ENCODE data around the gene DUOX1.
A peak's percentile ranks its signal among the peaks of the same experiment; 100 is the strongest.

Gene DUOX1

GRCh38 chr15:45114076-45114750 lies 15.6 kb upstream of the DUOX1 start, which contains the start of the genes DUOX2 and DUOXA2:
Gene DUOX2 (minus strand): TSS chr15:45114172. CDS start chr15:45113411, 761 bp downstream.
Gene DUOXA2 (plus strand): TSS chr15:45114326. CDS start chr15:45114606, 280 bp downstream.
- H3K4me1 ChIP-seq (ENCODE audit: control insufficient read depth in 2 of 2, insufficient read depth in 2 of 2, low read length in 2 of 2) = peaks cover 15 to 18% of the 10 kb centered on the region in 2 donors
- peaks cover 51 to 65% of the 10 kb centered on the region in 2 donors for H3K27me3 ChIP-seq (ENCODE audit: control insufficient read depth in 2 of 2, insufficient read depth in 2 of 2, low read length in 2 of 2)
- no peak within 1 kb of the TSS for H3K27ac ChIP-seq (ENCODE audit: low read depth in 2 of 2, low read length in 2 of 2)
- no peak within 1 kb of the TSS for H3K9ac ChIP-seq (ENCODE audit: low read depth in 1 of 2, low read length in 2 of 2)
- no peaks in the 10 kb centered on the region for H3K36me3 ChIP-seq (ENCODE audit: control insufficient read depth in 2 of 2, insufficient read depth in 2 of 2, low read length in 2 of 2)
- peak within 1 kb of the TSS in 1 of 2 donors; percentile 37 for H3K4me3 ChIP-seq (ENCODE audit: low read length in 2 of 2)
- no peaks in the 10 kb centered on the region for H3K9me3 ChIP-seq (ENCODE audit: control insufficient read depth in 2 of 2, low read length in 2 of 2)

- Histone ChIP-seq H3K9me3 (ENCODE audit: control insufficient read depth in 2 of 2, low read length in 2 of 2) (no peaks in the 10 kb centered on the region), H3K27me3 (ENCODE audit: control insufficient read depth in 2 of 2, insufficient read depth in 2 of 2, low read length in 2 of 2) (peaks cover 51 to 64% of the 10 kb centered on the region in 2 donors), H3K9ac (ENCODE audit: low read depth in 1 of 2, low read length in 2 of 2) (no peak overlapping the region), H3K4me3 (ENCODE audit: low read length in 2 of 2) (no peak overlapping the region), H3K36me3 (ENCODE audit: control insufficient read depth in 2 of 2, insufficient read depth in 2 of 2, low read length in 2 of 2) (no peaks in the 10 kb centered on the region), H3K4me1 (ENCODE audit: control insufficient read depth in 2 of 2, insufficient read depth in 2 of 2, low read length in 2 of 2) (peaks cover 15 to 18% of the 10 kb centered on the region in 2 donors), H3K27ac (ENCODE audit: low read depth in 2 of 2, low read length in 2 of 2) (no peak overlapping the region)
Observed at GRCh38 chr15:45114751-45115085, 15.1 kb upstream of the DUOX1 start.

- Histone ChIP-seq H3K9ac (ENCODE audit: low read depth in 1 of 2, low read length in 2 of 2) (no peak overlapping the region), H3K36me3 (ENCODE audit: control insufficient read depth in 2 of 2, insufficient read depth in 2 of 2, low read length in 2 of 2) (no peaks in the 10 kb centered on the region), H3K9me3 (ENCODE audit: control insufficient read depth in 2 of 2, low read length in 2 of 2) (no peaks in the 10 kb centered on the region), H3K4me3 (ENCODE audit: low read length in 2 of 2) (no peak overlapping the region), H3K4me1 (ENCODE audit: control insufficient read depth in 2 of 2, insufficient read depth in 2 of 2, low read length in 2 of 2) (peaks cover 15 to 18% of the 10 kb centered on the region in 2 donors), H3K27me3 (ENCODE audit: control insufficient read depth in 2 of 2, insufficient read depth in 2 of 2, low read length in 2 of 2) (peaks cover 51 to 58% of the 10 kb centered on the region in 2 donors), H3K27ac (ENCODE audit: low read depth in 2 of 2, low read length in 2 of 2) (no peak overlapping the region)
Observed at GRCh38 chr15:45115312-45115820, 14.4 kb upstream of the DUOX1 start.

- Histone ChIP-seq H3K36me3 (ENCODE audit: control insufficient read depth in 2 of 2, insufficient read depth in 2 of 2, low read length in 2 of 2) (no peaks in the 10 kb centered on the region), H3K4me3 (ENCODE audit: low read length in 2 of 2) (no peak overlapping the region), H3K9me3 (ENCODE audit: control insufficient read depth in 2 of 2, low read length in 2 of 2) (no peaks in the 10 kb centered on the region), H3K4me1 (ENCODE audit: control insufficient read depth in 2 of 2, insufficient read depth in 2 of 2, low read length in 2 of 2) (peaks cover 15 to 18% of the 10 kb centered on the region in 2 donors), H3K9ac (ENCODE audit: low read depth in 1 of 2, low read length in 2 of 2) (no peak overlapping the region), H3K27ac (ENCODE audit: low read depth in 2 of 2, low read length in 2 of 2) (no peak overlapping the region), H3K27me3 (ENCODE audit: control insufficient read depth in 2 of 2, insufficient read depth in 2 of 2, low read length in 2 of 2) (peaks cover 51 to 58% of the 10 kb centered on the region in 2 donors)
Observed at GRCh38 chr15:45116006-45116481, 13.8 kb upstream of the DUOX1 start.

GRCh38 chr15:45116482-45117307 lies 13.1 kb upstream of the DUOX1 start:
- H3K4me3 ChIP-seq (ENCODE audit: low read length in 2 of 2) = no peak overlapping the region
- peaks cover 15 to 18% of the 10 kb centered on the region in 2 donors for H3K4me1 ChIP-seq (ENCODE audit: control insufficient read depth in 2 of 2, insufficient read depth in 2 of 2, low read length in 2 of 2)

GRCh38 chr15:45117308-45118130 lies 12.3 kb upstream of the DUOX1 start:
- peaks cover 42 to 49% of the 10 kb centered on the region in 2 donors for H3K27me3 ChIP-seq (ENCODE audit: control insufficient read depth in 2 of 2, insufficient read depth in 2 of 2, low read length in 2 of 2)
- no peaks in the 10 kb centered on the region for H3K9me3 ChIP-seq (ENCODE audit: control insufficient read depth in 2 of 2, low read length in 2 of 2)
- H3K27ac ChIP-seq (ENCODE audit: low read depth in 2 of 2, low read length in 2 of 2) = no peak overlapping the region
- H3K9ac ChIP-seq (ENCODE audit: low read depth in 1 of 2, low read length in 2 of 2) = no peak overlapping the region
- no peaks in the 10 kb centered on the region for H3K36me3 ChIP-seq (ENCODE audit: control insufficient read depth in 2 of 2, insufficient read depth in 2 of 2, low read length in 2 of 2)
- H3K4me1 ChIP-seq (ENCODE audit: control insufficient read depth in 2 of 2, insufficient read depth in 2 of 2, low read length in 2 of 2) = peaks cover 15 to 17% of the 10 kb centered on the region in 2 donors
- H3K4me3 ChIP-seq (ENCODE audit: low read length in 2 of 2) = peak overlapping the region in 1 of 2 donors; percentile 26

More at GRCh38 chr15:45116482-45117307, 13.1 kb upstream of the DUOX1 start:
- Histone ChIP-seq H3K9me3 (ENCODE audit: control insufficient read depth in 2 of 2, low read length in 2 of 2) (no peaks in the 10 kb centered on the region), H3K9ac (ENCODE audit: low read depth in 1 of 2, low read length in 2 of 2) (no peak overlapping the region), H3K36me3 (ENCODE audit: control insufficient read depth in 2 of 2, insufficient read depth in 2 of 2, low read length in 2 of 2) (no peaks in the 10 kb centered on the region), H3K27me3 (ENCODE audit: control insufficient read depth in 2 of 2, insufficient read depth in 2 of 2, low read length in 2 of 2) (peaks cover 50 to 57% of the 10 kb centered on the region in 2 donors), H3K27ac (ENCODE audit: low read depth in 2 of 2, low read length in 2 of 2) (no peak overlapping the region)

GRCh38 chr15:45118131-45118588 lies 11.6 kb upstream of the DUOX1 start:
- Histone ChIP-seq H3K36me3 (ENCODE audit: control insufficient read depth in 2 of 2, insufficient read depth in 2 of 2, low read length in 2 of 2) (no peaks in the 10 kb centered on the region), H3K9ac (ENCODE audit: low read depth in 1 of 2, low read length in 2 of 2) (no peak overlapping the region), H3K4me3 (ENCODE audit: low read length in 2 of 2) (peak overlapping the region in 1 of 2 donors; percentile 26), H3K27me3 (ENCODE audit: control insufficient read depth in 2 of 2, insufficient read depth in 2 of 2, low read length in 2 of 2) (peaks cover 37 to 42% of the 10 kb centered on the region in 2 donors), H3K9me3 (ENCODE audit: control insufficient read depth in 2 of 2, low read length in 2 of 2) (no peaks in the 10 kb centered on the region), H3K27ac (ENCODE audit: low read depth in 2 of 2, low read length in 2 of 2) (no peak overlapping the region), H3K4me1 (ENCODE audit: control insufficient read depth in 2 of 2, insufficient read depth in 2 of 2, low read length in 2 of 2) (peaks cover 12% of the 10 kb centered on the region in 2 donors)

- Histone ChIP-seq H3K4me3 (ENCODE audit: low read length in 2 of 2) (no peak overlapping the region), H3K27ac (ENCODE audit: low read depth in 2 of 2, low read length in 2 of 2) (no peak overlapping the region), H3K27me3 (ENCODE audit: control insufficient read depth in 2 of 2, insufficient read depth in 2 of 2, low read length in 2 of 2) (peaks cover 29 to 34% of the 10 kb centered on the region in 2 donors), H3K36me3 (ENCODE audit: control insufficient read depth in 2 of 2, insufficient read depth in 2 of 2, low read length in 2 of 2) (no peaks in the 10 kb centered on the region), H3K9ac (ENCODE audit: low read depth in 1 of 2, low read length in 2 of 2) (no peak overlapping the region), H3K9me3 (ENCODE audit: control insufficient read depth in 2 of 2, low read length in 2 of 2) (no peaks in the 10 kb centered on the region), H3K4me1 (ENCODE audit: control insufficient read depth in 2 of 2, insufficient read depth in 2 of 2, low read length in 2 of 2) (peaks cover 5 to 8% of the 10 kb centered on the region in 2 donors)
Observed at GRCh38 chr15:45118996-45119395, 10.8 kb upstream of the DUOX1 start.

GRCh38 chr15:45120081-45120972 lies 9.5 kb upstream of the DUOX1 start:
- H3K9ac ChIP-seq (ENCODE audit: low read depth in 1 of 2, low read length in 2 of 2) = no peak overlapping the region
- H3K27me3 ChIP-seq (ENCODE audit: control insufficient read depth in 2 of 2, insufficient read depth in 2 of 2, low read length in 2 of 2) = peaks cover 21 to 23% of the 10 kb centered on the region in 2 donors

More at GRCh38 chr15:45120081-45120972, 9.5 kb upstream of the DUOX1 start:
- H3K4me3 ChIP-seq (ENCODE audit: low read length in 2 of 2) = no peak overlapping the region
- H3K9me3 ChIP-seq (ENCODE audit: control insufficient read depth in 2 of 2, low read length in 2 of 2) = no peaks in the 10 kb centered on the region
- H3K36me3 ChIP-seq (ENCODE audit: control insufficient read depth in 2 of 2, insufficient read depth in 2 of 2, low read length in 2 of 2) = no peaks in the 10 kb centered on the region
- peaks cover 0 to 2% of the 10 kb centered on the region in 2 donors for H3K4me1 ChIP-seq (ENCODE audit: control insufficient read depth in 2 of 2, insufficient read depth in 2 of 2, low read length in 2 of 2)
- no peak overlapping the region for H3K27ac ChIP-seq (ENCODE audit: low read depth in 2 of 2, low read length in 2 of 2)

Data from mucosa of rectum (tissue), 2 donors.